Measurements from ENCODE around the gene NR0B2. TPM values are rescaled to one million over a fixed set of nuclear protein-coding genes. Genes with fewer than 3 reads are reported as not detected.

The NR0B2 gene
- polyA plus RNA-seq, 1 experiment = not detected

GRCh38 chr1:26894263-26894662, 19.5 kb downstream of the NR0B2 start:
- Histone ChIP-seq H3K9me3 (ENCODE audit: control insufficient read depth, insufficient read depth, low read length) (peaks cover 3% of the 10 kb centered on the region; the same call in 1 of the 2 replicates), H3K27ac (ENCODE audit: low read depth, low read length) (no peak overlapping the region), H3K4me3 (ENCODE audit: low read depth, low read length) (no peak overlapping the region), H3K27me3 (ENCODE audit: control insufficient read depth, insufficient read depth, low read length) (no peaks in the 10 kb centered on the region)
- DNase-seq (ENCODE audit: low read depth, low spot score) = no peak
- POLR2A ChIA-PET = no interaction called here
- no peak for TF ChIP-seq CTCF (IDR thresholded peaks at IDR 0.05; ENCODE audit: low read depth, low read length)
- CTCF ChIA-PET = interaction anchor here (1.0 kb wide), 1 partner anchor 8 kb away, joined by 3 read pairs; no protein-coding TSS in a partner anchor

- peak overlapping the region; percentile 80 for H3K27ac ChIP-seq (ENCODE audit: low read depth, low read length)
- POLR2A ChIA-PET = interaction anchor here (0.6 to 2.3 kb wide), 12 partner anchors 9 to 311 kb away, joined by 3 to 24 read pairs (median 4); partner anchors contain the start of gene GPATCH3
- TF ChIP-seq CTCF (IDR thresholded peaks at IDR 0.05; ENCODE audit: low read depth, low read length) = no peak
- H3K9me3 ChIP-seq (ENCODE audit: control insufficient read depth, insufficient read depth, low read length) = peaks cover 3% of the 10 kb centered on the region; the same call in 1 of the 2 replicates
- peak overlapping the region; percentile 98 for H3K4me3 ChIP-seq (ENCODE audit: low read depth, low read length)
- no peaks in the 10 kb centered on the region for H3K27me3 ChIP-seq (ENCODE audit: control insufficient read depth, insufficient read depth, low read length)
- no peak for DNase-seq (ENCODE audit: low read depth, low spot score)
- CTCF ChIA-PET = interaction anchor here (0.8 to 0.9 kb wide), 2 partner anchors 9 to 10 kb away, joined by 3 read pairs; no protein-coding TSS in a partner anchor
These were observed 23.3 kb downstream of the NR0B2 start for GRCh38 chr1:26890467-26890796.

GRCh38 chr1:26889551-26890466, 24.0 kb downstream of the NR0B2 start, which contains the start of gene GPN2:
Gene GPN2 (minus strand): TSS chr1:26890283. CDS start chr1:26890096, 187 bp downstream.
- no peak for TF ChIP-seq CTCF (IDR thresholded peaks at IDR 0.05; ENCODE audit: low read depth, low read length)
- Histone ChIP-seq H3K9me3 (ENCODE audit: control insufficient read depth, insufficient read depth, low read length) (peaks cover 3% of the 10 kb centered on the region; the same call in 1 of the 2 replicates), H3K27me3 (ENCODE audit: control insufficient read depth, insufficient read depth, low read length) (no peaks in the 10 kb centered on the region), H3K27ac (ENCODE audit: low read depth, low read length) (peak within 1 kb of the TSS; percentile 80), H3K4me3 (ENCODE audit: low read depth, low read length) (peak within 1 kb of the TSS; percentile 98)
- ChIA-PET CTCF (interaction anchor here (0.8 to 0.9 kb wide), 2 partner anchors 9 kb away, joined by 3 read pairs; no protein-coding TSS in a partner anchor), POLR2A (interaction anchor here (0.6 to 2.3 kb wide), 14 partner anchors 8 to 312 kb away, joined by 3 to 24 read pairs (median 4); partner anchors contain the start of gene GPATCH3)
- DNase-seq (ENCODE audit: low read depth, low spot score) = no peak

- ChIA-PET POLR2A (interaction anchor here (1.1 kb wide), 1 partner anchor 12 kb away, joined by 7 read pairs; the partner anchor contains the start of gene GPATCH3), CTCF (interaction anchor here (0.6 to 2.5 kb wide), 3 partner anchors 140 to 286 kb away, joined by 3 to 13 read pairs (median 5); no protein-coding TSS in a partner anchor)
- Histone ChIP-seq H3K9me3 (ENCODE audit: control insufficient read depth, insufficient read depth, low read length) (peaks cover 3% of the 10 kb centered on the region; the same call in 1 of the 2 replicates), H3K27me3 (ENCODE audit: control insufficient read depth, insufficient read depth, low read length) (no peaks in the 10 kb centered on the region), H3K27ac (ENCODE audit: low read depth, low read length) (no peak overlapping the region), H3K4me3 (ENCODE audit: low read depth, low read length) (no peak overlapping the region)
- DNase-seq (ENCODE audit: low read depth, low spot score) = no peak
- TF ChIP-seq CTCF (IDR thresholded peaks at IDR 0.05; ENCODE audit: low read depth, low read length) = no peak
These were observed 25.5 kb downstream of the NR0B2 start for GRCh38 chr1:26888231-26888630.

Measured in AG04450 (cell line).